Activated T-cell treated with anti-CD3 and anti-CD28 coated beads for 24 hours (primary cell): ENCODE data around the gene CYP1A2.

ENCODE experiments used
- DNase-seq: peaks from one replicate; pipeline ENCODE4 v3.0.0-alpha.2; 2020; ENCODE audit warnings: low read depth

CYP1A2 gene

GRCh38 chr15:74804935-74805334 lies 56.3 kb downstream of the CYP1A2 start:
- DNase-seq = no peak
